ENCODE results near the gene ADAT3.
"Not testable (repeated sequence)": the region's sequence is repeated elsewhere in the genome, so short reads cannot be mapped to it uniquely, and the experiment has no call there.

DNA sequence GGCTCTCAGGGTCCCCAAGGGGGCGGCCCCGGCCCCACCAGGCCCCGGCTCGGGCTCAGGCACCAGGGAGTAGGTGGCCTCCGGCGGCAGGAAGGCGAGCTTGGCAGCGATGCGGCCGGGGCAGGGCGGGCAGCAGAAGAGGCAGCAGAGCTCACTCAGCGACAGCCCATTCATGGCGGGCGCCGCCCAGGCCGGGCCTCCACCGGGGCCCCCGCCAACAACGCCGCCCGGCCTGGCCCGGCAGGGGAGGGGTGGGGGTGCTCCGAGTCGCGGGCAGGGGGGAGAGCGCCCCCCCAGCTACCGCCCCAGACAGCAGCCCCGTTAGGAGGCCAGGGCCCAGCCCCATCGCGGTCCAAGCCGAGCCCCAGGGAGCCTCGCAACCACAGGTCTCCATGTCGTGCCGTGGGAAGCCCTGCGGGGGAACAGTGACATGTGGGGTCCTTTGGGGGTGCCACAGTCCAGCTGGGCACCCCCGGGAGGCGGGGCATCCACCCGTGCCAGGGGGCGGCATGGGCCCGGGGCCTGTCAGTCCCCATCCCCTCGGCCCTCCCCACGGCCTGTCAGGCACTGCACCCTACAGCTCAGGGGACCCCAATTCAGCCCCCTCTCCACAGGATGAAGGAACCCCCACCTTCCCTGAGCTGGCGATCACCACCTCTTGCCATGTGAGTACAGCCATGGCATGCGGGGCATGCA is 23.7 kb upstream of the ADAT3 start:
- TF ChIP-seq CTCF, POLR2A (IDR thresholded peaks at IDR 0.05): not testable (repeated sequence)
